NCI-H2029 (cell line): Measurements from ENCODE around the gene RBM33.

Experiments used
- DNase-seq: peaks from one replicate; lab custom pipeline; 2025; lab: John Stamatoyannopoulos, UW

Gene RBM33

GRCh38 chr7:155694851-155695250 lies 50.4 kb downstream of the RBM33 start:
- DNase-seq: no peak

GRCh38 chr7:155696747-155697146 lies 52.3 kb downstream of the RBM33 start:
- no peak for DNase-seq

- DNase-seq: no peak
Measured at GRCh38 chr7:155698633-155699032, 54.2 kb downstream of the RBM33 start.

- DNase-seq: no peak
Measured at GRCh38 chr7:155699180-155699579, 54.7 kb downstream of the RBM33 start.

GRCh38 chr7:155700847-155701246 lies 56.4 kb downstream of the RBM33 start:
- no peak for DNase-seq

GRCh38 chr7:155701972-155702544 lies 57.6 kb downstream of the RBM33 start:
- no peak for DNase-seq

- no peak for DNase-seq
Measured at GRCh38 chr7:155702616-155703015, 58.2 kb downstream of the RBM33 start.

- no peak for DNase-seq
Measured at GRCh38 chr7:155705623-155706360, 61.3 kb downstream of the RBM33 start.

- DNase-seq: no peak
Measured at GRCh38 chr7:155706376-155706775, 61.9 kb downstream of the RBM33 start.

- no peak for DNase-seq
Measured at GRCh38 chr7:155709453-155709852, 65.0 kb downstream of the RBM33 start.

- DNase-seq: no peak
Measured at GRCh38 chr7:155710031-155710430, 65.6 kb downstream of the RBM33 start.

GRCh38 chr7:155710530-155710929 lies 66.1 kb downstream of the RBM33 start:
- no peak for DNase-seq

- DNase-seq: no peak
Measured at GRCh38 chr7:155711081-155711480, 66.6 kb downstream of the RBM33 start.

GRCh38 chr7:155713384-155713783 lies 68.9 kb downstream of the RBM33 start:
- no peak for DNase-seq

- no peak for DNase-seq
Measured at GRCh38 chr7:155714702-155715101, 70.2 kb downstream of the RBM33 start.

- no peak for DNase-seq
Measured at GRCh38 chr7:155715111-155715805, 70.8 kb downstream of the RBM33 start.

GRCh38 chr7:155717010-155717744 lies 72.7 kb downstream of the RBM33 start:
- no peak for DNase-seq

- no peak for DNase-seq
Measured at GRCh38 chr7:155721056-155721455, 76.6 kb downstream of the RBM33 start.

- no peak for DNase-seq
Measured at GRCh38 chr7:155722118-155722517, 77.7 kb downstream of the RBM33 start.

- no peak for DNase-seq
Measured at GRCh38 chr7:155722936-155723335, 78.5 kb downstream of the RBM33 start.

GRCh38 chr7:155724327-155725005 lies 80.0 kb downstream of the RBM33 start:
- DNase-seq: no peak

GRCh38 chr7:155725006-155725355 lies 80.5 kb downstream of the RBM33 start:
- DNase-seq: no peak
